RKO (cell line): ENCODE data around the gene SLC16A6.
"Not testable (repeated sequence)": the region's sequence is repeated elsewhere in the genome, so short reads cannot be mapped to it uniquely, and the experiment has no call there.

Experiments used
- DNase-seq: peaks from one replicate; pipeline ENCODE4 v3.0.0-alpha.2; 2016; ENCODE audit warnings: low spot score

SLC16A6 gene, protein sequence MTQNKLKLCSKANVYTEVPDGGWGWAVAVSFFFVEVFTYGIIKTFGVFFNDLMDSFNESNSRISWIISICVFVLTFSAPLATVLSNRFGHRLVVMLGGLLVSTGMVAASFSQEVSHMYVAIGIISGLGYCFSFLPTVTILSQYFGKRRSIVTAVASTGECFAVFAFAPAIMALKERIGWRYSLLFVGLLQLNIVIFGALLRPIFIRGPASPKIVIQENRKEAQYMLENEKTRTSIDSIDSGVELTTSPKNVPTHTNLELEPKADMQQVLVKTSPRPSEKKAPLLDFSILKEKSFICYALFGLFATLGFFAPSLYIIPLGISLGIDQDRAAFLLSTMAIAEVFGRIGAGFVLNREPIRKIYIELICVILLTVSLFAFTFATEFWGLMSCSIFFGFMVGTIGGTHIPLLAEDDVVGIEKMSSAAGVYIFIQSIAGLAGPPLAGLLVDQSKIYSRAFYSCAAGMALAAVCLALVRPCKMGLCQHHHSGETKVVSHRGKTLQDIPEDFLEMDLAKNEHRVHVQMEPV

DNA sequence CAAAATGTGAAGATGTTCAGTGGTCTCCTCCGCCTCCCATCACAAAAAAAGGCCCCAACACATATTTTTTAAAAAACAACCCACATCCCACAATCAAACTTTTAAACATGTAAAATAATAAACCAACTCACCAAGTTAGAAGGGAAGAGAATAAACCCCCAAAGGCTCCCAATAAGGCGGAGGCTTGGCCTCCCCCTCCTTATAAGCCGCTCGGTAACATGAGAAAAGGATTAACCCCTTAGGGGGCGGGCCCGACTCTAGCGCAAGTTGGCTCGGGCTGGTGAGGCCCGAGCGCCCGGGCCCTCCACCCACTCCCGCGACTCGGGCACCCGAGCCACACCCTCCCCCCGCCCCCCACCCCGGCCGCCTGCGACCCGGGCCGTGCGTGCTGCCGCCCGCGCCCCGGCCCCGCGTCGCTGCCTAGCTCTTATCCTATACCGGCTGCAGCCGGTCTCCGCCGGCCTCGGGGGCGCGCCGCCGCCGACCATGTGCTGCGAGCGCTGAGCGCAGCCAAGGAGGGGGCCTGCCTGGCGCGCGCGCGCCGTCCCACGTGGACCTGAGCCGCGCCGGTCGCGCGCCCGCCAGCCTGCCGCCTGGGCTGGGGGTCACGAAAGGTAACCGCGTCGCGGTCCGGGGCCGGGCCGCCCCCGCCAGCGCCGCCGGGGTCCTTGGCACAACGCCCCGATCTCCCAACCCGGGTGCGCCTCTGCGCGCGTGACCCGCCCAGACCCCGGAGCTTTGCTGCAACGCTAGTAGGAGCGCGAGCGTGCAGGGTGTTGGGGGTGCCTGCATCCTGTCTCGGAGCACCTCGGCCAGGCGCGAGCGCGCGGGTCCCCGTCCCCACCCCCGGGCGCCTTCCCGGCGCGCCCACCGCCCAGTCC, at the start of gene SLC16A6, which contains the start of gene ARSG:
Gene SLC16A6 (minus strand): TSS at position 173 of the 881 bp plus-strand sequence. CDS start 12,807 bp downstream, outside the sequence.
Gene ARSG (plus strand): TSS at position 541 of the 881 bp plus-strand sequence. CDS start 15,999 bp downstream, outside the sequence.
- DNase-seq: peak; percentile 78

DNA sequence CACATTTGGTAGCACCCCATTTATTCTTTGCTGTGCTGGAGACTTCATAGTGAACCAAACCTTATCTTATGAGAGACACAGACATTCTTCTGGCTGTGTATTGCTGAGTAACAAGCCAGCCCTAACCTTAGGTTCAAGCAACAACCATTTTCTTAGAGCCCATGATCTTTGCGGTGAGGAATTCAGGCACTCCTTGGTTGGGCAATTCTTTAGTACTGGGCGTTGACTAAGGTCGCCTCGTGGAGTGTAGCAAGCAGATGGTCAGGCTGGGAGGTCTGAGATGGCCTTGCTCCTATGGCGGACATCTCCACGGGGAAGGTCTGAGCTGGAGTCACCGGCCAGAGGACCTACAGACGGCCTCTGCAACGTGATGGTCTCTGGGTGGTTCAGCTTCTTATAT, 43.5 kb upstream of the SLC16A6 start:
- DNase-seq: no peak

DNA sequence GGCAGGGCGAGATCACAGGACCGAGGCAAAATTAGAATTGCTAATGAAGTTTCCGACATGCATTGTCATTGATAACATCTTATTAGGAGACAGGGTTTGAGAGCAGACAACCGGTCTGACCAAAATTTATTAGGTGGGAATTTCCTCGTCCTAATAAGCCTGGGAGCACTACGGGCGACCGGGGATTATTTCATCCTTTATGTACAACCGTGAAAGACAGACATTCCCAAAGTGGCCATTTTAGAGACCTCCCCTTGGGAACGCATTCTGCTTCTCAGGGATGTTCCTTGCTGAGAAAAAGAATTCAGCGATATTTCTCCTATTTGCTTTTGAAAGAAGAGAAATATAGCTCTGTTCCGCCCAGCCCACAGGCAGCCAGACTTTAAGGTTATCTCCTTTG, 41.0 kb upstream of the SLC16A6 start:
- DNase-seq: not testable (repeated sequence)

DNA sequence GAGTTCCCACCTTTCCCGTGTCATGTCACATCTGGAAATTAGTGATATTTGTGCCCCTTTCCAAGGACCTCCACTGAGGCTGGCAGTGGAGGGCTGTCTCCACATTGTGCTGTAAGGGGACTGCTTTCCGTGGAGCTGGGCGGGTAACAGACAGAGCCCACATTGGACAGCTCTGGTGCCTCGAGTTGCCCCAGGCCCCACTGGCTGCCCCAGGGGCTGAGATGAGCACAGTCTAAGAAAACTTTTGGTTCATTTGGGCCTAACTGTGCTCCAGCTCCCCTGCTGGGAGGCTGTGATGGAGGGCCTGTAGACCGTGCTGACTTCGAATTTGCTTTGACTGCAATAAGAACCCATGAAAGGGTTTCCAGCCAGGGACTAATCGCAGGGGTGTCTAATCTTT, 38.4 kb upstream of the SLC16A6 start:
- no peak for DNase-seq

DNA sequence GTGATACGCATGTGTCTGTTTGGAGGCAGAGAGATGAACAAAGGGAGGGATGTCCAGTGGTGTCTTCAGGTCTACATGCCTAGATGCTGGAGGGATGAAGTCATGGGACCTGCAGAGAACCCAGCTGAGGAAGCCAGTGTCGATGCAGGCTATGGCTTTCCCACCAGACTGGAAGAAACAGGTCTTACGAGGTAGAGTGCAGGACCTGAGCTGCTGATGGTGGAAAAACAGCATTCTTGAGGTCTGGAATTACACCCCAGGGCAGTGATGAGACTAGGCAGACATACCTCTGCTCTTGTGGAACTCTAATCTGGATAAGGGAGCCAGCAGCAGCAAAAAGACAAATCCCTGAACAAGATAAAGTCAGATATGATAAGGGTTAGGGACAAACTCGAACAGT, 37.7 kb upstream of the SLC16A6 start:
- no peak for DNase-seq

DNA sequence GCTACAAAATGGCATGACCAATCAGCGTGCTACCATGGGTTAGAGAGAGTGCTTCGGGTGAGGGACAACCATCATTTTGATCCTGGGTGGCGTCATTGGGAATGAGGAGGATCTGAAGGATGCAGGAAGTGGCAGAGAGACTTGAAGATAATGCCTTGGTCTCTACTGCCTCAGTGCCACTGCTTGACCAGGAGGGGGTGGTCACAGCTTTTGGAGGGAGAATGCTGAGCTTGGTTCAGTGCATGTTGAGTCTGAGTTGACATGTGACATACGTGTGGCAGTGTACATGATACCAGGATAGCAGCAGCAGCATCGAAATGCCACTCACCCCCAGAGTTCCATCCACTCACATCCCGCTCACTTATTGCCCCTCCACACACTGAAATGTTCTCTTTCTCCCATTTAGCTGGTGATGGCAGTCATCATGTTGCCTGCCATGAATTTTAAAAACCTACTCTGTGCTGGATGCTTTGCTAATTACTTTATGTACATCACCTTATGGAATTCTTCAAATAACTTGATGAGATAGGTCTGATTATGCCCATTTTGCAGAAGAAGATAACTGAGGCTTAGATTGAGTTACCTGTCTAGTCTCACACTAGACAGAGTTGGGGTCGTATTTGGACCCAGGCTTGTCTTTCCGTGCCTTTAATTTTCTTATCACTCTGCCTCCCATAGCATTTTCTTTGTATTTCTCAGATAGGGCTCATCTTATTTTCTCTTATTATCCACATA, 37.1 kb upstream of the SLC16A6 start:
- no peak for DNase-seq

DNA sequence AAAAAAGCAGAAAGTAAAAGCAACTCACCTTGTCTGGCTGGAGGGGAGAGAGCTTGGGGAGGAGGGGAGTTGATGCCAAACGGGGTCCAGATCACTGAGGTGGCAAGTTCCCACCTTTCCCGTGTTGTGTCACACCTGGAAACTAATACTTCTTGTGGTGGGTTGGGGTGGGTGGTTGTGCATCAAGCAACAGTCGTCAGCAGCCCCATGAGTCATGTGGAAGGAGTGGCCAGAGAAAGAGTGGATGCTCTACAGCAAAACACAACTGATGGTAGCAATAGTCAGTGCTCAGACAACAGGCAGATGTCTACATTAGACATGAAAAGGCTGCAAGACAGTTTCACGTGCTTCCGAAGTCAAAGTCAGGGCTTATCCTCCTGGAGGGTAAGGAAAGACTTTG, 35.8 kb upstream of the SLC16A6 start:
- no peak for DNase-seq

DNA sequence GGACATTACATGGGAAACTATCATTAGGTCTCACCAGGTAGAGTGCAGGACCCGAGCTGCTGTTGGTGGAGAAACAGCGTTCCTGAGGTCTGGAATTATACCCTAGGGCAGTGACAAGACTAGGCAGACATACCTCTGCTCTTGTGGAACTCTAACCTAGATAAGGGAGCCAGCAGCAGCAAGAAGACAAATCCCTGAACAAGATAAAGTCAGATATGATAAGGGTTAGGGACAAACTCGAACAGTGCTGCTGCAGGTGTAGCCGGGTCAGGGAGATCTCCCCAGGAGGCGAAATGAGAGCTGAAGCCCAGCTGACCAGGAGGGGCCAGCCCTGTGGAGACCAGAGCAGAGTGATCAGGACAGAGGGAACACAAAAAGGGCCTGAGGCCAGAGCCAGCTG, 35.0 kb upstream of the SLC16A6 start:
- no peak for DNase-seq

DNA sequence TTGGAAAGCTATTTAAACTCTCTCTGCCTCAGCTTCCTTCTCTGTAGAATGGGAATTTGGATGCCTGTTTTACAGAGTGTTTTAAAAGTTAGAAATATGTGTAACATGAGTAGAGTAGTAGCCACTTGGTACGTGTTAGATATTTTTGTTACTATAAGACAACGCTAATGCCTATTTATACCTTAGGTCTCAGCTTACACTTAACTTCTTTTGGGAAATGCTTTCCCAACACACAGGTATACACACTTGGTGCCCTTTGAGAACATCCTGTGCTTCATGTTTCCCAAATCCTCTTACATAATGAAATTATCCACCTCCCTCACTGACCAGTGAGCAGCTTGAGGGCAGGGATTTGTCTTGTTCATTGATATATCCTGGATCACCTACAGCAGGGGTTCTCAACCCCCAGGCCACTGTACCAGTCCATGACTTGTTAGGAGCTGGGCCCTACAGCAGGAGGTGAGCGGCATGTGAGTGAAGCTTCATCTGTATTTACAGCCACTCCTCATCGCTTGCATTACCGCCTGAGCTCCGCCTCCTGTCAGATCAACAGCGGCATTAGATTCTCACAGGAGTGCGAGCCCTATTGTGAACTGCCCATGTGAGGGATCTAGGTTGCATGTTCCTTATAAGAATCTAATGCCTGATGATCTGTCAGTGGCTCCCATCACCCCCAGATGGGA, 33.9 kb upstream of the SLC16A6 start:
- no peak for DNase-seq

DNA sequence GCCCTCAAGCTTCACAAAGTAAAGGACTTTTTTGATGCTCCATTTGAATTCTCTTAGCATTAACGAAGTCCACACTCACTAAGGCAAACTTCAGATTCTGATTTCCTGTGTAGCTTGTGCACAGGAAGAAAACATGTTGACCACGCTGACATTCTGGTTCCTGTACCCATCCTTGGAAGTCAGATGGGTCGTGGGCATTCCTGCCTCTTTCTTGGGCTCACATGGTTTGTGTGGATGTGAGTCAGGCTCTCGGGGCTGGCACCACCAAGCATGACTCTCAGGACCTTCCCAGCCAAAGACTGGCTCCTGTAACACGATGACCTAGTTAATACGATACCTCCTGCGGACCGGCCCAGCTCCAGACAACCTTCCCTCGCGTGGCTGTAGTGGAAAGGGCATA, 33.2 kb upstream of the SLC16A6 start:
- no peak for DNase-seq

DNA sequence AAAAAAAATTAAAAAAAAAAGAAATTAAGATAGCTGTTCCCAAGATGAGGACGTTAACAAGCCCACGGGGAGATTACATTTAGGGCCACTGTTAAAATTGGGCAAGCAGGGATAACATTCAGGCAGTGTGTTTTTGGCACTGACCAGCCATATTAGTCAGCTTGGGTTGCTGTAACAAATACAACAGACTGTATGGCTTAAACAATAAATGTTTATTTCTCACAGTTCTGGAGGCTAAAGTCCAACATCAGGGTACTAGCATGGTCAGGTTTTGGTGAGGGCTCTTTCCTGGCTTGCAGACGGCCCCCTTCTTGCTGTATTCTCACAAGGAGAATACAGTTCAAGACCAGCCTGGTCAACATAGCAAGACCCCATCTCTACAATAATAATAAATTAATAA, 31.7 kb upstream of the SLC16A6 start:
- no peak for DNase-seq

DNA sequence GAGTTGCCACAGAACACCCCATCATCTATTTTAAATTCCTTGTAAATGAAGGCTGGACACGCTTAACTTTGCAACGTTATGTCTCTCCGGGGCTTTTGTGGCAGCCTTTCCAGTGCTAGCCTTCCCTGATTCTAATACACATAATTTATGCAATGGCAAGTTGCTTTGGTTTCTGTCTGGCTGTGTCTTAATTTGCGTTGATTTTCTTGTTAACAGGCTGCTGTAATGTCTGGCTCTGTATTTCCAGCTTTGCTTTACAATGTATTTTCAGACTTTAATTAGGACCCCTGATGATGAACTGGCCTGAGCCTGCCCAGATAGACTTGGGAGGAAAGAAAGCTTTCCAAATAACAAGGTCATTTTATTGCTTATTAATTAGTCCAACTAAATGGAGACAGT, 30.6 kb upstream of the SLC16A6 start:
- no peak for DNase-seq

DNA sequence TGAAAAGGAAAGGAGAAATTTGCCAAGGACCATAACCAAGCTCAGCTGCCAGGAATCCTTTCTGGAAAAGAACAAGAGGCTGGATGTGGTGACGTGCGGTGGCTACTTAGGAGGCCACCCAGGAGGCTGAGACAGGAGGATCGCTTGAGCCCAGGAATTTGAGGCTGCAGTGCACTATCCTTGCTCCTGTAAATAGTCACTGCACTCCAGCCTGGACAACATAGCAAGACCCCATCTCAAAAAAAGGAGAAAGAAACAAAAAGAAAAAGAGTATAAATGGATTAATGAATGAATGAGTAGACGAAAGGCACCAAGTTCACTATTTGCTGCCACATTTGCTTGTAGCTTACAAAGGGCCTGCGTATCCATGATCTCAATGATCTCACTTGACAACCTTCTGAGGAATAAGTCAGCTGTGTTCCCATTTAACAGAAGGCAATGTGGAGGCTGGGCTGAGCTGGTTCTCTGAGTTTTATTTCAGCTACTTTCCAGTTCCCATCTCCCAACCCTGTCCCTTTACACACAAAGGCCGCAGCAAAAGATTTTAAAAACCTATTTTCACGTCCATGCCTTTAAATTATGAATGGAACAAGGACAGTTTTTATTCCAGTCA, 30.1 kb upstream of the SLC16A6 start:
- DNase-seq: no peak

DNA sequence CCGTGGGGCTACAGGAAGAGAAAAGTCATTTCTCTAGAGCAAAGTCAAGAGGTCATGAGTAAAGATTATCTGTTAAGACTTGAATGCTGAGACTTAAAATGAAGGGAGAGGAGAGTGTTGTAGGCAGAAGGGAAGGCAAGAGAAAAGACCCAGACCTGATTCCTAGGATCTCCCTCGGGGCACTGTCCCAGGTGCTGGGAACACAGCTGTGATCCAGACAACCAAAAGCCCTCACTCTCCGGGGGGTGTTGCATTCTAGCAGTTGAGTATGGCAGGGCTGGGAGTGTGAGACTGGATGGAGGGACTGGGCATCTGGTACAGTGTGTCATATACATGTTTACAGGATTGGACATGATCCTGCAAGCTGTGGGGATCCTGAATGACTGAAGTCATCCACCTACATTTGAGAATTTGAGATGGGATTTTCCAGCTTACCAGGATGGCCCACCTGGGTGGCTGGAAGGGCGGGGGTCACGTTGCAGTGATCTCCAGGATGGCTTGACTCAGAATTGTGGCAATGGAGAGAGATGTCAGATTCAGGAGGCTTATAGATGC, 29.5 kb upstream of the SLC16A6 start:
- no peak for DNase-seq

DNA sequence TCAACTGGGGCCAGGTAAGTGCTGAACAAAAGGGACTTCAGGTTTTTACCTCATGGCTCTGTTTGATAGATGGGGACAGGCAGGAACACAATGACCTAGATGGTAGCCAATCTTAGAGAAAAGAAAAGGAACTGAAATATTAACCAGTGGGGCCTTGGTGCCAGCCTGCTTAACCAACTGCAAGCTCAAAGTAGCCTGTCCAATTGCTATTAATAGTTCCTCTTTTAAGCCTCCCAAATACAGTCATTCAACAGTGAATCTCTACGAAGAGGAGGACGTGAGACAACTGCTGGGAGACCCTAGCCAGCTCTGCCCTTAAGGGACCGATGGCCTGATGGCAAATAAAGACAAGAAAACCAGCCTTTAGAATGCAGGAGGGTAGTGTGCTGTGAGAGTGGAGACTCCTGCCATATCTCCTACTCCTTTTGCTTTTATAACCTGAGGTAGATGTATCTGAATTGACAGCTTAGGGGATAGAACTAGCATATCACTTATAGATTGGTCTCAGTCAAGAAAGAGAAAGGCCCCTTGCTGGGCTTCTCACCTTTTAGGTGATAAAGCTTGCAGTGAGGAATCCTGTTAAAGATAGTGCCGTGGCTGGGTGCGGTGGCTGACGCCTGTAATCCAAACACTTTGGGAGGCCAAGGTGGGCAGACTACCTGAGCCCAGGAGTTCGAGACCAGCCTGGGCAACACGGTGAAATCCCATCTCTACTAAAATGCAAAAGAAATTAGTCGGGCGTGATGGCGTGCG, 28.7 kb upstream of the SLC16A6 start:
- DNase-seq: no peak

DNA sequence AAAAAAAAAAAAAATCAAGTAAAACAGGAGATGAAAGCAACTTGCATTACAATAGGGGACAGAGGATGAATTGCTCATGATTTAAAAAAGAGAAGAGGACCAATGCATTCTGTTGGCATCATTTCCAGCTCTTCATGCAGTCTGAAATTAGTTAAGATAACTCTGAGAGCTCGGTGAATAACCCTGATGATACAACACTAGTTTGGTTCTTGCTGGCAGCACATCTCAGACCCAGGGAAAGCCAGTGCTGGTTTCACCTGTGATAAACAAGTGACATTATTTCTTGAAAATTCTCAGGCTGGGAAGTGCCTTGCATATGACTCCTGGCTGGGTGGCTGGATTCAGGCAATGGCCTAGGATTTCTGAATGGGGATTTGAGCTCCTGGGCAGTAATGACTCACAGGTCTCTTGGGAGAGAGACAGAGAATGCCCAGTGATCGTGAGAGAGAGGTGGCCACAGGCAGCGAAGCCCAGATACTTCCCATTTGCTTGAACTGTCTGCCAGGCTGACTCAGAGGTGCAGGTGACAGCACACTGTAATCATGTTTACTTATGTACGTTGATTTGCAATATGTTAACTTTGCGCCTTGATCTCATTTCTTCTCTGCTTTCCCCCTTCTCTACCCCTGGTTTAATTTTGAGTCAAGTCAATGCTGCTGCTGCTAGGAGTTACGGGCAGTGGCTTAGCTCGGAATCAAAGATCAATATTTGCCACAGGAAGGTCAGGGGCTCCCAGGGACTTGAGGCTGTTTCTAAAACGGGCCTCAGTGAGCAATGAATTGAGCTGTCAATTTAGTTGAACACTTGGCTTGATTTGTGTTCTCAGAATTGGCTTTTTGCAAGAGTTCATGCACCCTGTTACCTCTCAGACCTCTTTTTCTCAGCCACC, 27.4 kb upstream of the SLC16A6 start:
- DNase-seq: no peak

DNA sequence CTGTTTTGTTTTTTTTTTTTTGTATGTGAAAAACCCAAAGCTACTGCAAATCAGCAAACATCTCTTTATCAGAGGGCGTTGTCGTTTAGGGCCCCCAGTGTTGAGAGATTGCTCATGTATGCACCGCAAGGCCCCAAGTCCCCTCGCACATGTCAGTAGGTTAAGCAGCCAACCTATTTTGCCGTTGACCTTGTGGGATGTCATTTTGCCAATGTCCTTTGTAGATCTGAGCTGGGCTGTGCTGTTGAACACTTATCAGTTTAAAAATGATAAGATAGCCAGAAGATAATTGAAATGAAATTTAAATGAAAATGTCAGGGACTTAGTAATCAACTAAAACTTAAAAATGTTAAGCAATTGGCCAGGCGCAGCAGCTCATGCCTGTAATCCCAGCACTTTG, 26.5 kb upstream of the SLC16A6 start:
- no peak for DNase-seq

DNA sequence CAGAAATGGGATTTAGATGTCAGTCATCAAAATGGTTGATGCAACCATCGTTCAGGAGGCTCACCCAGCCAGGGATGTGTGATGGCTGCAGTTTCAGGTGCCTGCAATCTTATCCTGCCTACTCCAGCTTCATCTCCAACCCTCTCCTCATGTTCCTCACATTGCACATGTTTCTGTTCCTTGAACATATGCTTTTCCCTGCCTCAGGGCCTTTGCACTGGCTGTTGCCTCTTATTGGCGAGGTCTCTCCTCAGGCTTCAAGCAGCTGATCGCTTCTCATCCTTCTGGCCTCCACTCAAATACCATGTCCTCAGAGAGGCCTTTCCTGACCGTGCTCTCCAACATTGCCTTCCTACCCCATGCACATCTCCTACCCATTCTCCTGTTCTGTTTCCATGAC, 25.0 kb upstream of the SLC16A6 start:
- no peak for DNase-seq
